HG03565 (cell line): ENCODE measurements around the gene FAM221A.
A peak's percentile ranks its signal among the peaks of the same experiment; 100 is the strongest.
"Not testable (repeated sequence)": the region's sequence is repeated elsewhere in the genome, so short reads cannot be mapped to it uniquely, and the experiment has no call there.

Experiments used
- ATAC-seq: cut with Tn5 transposase; IDR thresholded peaks from one replicate; pipeline ENCODE4 v1.9.1; 2021; ENCODE audit warnings: mild to moderate bottlenecking, moderate library complexity; ENCODE audit not compliant: unreplicated experiment

Gene FAM221A, protein sequence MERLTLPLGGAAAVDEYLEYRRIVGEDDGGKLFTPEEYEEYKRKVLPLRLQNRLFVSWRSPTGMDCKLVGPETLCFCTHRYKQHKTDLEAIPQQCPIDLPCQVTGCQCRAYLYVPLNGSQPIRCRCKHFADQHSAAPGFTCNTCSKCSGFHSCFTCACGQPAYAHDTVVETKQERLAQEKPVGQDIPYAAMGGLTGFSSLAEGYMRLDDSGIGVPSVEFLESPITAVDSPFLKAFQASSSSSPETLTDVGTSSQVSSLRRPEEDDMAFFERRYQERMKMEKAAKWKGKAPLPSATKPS

DNA sequence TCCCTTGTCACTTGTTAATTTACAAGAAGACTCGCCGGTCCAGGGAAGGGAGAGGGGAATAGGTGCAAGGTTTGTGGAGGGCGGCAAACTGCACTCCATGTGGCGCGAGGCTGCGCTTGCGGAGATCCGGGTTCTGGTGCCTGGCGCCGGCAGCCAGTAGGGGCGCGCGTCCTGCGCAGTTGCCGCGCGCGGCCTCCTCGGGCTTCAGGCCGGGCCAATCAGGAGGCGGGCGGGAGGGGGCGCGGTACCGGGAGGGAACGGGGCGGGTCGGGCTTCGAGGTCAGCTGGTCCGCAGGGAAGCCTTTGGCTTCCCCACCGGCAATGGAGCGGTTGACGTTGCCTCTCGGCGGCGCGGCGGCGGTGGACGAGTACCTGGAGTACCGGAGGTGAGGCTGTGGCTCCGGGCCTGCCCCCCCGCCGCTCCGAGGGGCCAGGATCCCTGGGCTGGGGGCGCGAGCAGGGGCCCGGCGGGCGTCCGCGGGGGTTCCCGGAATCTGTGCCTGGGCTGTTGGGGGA, at the start of gene FAM221A:
Gene FAM221A (plus strand): TSS at position 302 of the 516 bp plus-strand sequence. CDS start 20 bp downstream, at position 322.
- ATAC-seq, result peak; percentile 97

DNA sequence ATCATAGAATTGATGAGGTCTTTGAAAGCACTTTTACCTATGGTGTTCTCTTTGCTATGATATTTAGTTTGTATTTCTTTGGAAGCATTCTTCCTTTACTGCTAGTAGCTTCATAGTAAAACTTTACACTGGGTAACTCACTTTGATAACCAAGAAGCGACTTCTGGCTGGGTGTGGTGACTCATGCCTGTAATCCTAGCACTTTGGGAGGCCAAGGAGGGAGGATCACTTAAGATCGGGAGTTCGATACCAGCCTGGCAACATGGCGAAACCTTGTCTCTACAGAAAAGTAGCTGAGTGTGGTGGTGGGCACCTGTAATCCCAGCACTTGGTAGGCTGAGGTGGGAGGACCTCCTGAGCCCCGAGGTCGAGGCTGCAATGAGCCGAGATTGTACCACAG, 46.6 kb upstream of the FAM221A start:
- ATAC-seq, result no peak

DNA sequence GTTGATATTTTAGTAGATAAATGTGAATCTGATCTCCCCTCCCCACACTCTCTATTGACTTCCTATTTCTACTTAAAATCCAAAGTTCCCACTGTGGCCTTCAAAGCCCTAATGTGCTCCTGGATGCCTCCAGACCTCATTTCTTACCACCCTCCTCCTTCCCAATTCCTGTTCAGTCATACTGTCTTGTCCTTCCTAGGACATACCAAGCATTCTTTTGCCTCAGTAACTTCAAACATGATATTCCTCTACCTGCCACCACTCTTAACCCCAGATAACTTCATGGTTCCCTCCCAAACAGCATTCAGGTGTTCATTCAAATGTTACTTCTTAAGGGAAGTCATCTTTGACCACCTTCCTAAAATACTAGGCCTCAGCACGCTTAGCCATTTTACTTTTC, 34.2 kb upstream of the FAM221A start:
- no peak for ATAC-seq

DNA sequence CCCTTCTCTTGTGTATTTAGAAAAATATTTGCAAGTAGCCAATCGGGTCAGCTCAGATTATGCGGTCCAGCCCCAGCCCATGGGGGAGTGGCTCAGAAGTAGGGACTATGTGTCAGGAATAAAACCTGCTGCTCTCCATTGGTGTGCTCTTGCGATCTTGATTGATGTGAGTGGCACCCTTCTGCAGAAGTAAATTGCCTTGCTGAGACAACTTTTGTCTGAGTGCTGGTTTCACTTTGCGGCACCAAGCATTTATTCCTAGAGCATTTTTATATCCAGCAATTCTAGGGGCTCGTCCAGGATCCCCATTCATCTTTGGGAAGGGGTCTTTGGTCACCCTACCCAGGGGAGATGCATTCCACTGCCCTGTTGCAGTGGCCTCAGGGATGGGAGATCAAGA, 26.1 kb upstream of the FAM221A start:
- no peak for ATAC-seq

DNA sequence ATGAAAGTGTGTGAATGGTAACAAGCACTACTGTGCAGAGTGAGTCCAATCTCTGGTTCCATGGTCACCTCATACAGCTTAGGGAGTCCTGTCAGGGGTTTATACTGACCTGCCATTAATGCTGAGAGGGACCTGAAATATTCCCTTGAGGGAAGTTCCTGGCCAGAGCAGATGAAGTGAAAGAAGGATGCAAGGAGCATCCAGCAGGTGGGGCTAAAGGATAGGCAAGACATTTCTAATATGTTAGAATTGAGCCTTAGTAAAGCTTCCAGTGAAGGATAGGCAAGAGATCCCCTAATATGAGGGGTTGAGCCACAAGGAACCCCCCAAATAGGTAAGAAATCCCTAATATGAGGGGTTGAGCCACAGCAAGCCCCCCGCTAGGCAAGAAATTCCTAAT, 25.5 kb upstream of the FAM221A start:
- ATAC-seq, result no peak

DNA sequence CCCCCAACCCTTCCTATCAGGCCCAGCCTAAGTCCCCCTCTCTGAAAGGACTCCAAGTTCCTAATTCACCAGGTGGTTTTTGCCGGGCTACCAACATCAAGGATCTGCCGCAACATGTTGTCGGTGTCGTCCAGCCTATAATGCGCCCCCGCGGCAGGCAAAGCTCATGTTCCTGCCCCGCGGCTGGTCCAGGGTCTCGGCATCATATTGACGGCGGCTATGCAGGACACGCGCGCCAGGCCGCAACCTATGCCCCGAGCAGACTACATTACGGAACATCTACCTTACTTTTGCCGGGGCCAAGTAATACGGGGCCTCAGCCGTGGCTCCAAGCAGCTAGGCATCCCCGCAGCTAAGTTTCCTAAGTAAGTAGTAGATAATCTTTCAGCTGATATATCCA, 24.6 kb upstream of the FAM221A start:
- ATAC-seq, result no peak

DNA sequence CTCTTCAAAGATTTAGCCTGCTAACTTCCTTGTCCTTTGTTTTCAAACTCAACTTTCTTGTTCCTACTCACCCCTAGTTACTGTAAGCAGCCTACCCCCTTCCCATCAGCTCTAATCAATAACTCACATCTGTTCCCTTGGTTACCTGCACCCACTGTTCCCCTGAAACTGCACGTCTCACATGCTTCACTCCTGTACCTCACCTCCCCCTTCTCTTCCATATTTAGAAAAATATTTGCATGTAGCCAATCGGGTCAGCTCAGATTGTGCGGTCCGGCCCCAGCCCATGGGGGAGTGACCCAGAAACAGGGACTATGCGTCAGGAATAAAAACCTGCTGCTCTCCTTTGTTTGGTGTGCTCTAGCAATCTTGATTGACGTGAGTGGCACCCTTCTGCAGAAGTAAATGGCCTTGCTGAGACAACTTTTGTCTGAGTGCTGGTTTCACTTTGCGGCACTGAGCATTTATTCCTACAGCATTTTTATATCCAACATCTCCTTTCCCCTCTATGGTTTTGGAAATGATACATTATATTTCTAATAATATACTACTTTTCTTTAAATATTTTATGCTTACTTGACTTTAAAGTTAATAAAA, 21.1 kb upstream of the FAM221A start:
- no peak for ATAC-seq

DNA sequence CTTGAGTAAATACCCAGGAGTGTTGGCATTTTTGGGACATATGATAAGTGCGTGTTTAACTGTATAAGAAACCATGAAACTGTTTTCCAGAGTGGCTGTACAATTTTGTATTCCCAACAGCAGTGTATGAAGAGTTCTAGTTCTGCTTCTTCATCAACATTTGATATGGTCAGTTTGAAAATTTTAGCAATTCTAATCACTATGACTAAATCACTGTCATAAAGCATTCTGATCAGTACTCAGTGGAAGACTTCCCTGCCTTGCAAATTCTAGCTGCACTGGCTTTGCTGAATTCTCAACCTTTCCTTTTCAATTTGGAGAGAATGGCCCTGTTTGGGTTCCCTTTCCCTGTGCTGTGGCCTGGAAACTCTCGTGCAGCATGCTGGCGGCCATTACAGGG, 18.6 kb upstream of the FAM221A start:
- ATAC-seq, result no peak

DNA sequence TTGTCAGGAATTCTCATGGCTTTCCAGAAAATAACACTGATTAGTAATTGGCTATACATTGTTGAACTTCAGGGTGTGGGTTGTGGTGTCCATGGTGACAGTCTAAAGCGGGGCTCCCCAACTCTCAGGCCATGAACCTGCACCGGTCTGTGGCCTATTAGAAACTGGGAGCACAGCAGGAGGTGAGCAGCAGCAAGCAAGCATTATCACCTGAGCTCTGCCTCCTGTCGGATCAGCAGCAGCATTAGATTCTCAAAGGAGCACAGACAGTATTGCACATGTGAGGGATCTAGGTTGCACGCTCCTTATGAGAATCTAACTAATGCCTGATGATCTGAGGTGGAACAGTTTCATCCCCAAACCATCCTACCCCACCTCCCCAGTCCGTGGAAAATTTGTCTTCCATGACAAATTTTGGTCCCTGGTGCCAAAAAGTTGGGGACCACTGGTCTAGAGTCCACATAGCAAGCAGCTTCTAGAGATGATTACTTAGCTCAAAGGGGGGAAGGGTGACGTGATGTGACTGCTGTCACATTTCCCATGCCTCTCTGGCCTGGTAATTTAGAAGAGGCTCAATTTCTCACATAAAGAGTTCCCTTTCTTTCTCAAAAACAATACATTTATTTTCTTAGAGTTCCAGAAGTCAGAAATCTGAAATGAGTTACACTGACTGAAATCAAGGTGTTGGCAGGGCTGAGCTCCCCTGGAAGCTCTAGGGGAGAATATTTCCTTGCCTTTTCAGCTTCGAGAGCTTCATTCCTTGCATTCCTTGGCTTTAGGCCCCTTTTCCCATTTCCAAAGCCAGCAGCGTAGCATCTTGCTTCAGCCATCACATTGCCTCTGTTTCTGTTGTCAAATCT, 17.6 kb upstream of the FAM221A start:
- no peak for ATAC-seq

DNA sequence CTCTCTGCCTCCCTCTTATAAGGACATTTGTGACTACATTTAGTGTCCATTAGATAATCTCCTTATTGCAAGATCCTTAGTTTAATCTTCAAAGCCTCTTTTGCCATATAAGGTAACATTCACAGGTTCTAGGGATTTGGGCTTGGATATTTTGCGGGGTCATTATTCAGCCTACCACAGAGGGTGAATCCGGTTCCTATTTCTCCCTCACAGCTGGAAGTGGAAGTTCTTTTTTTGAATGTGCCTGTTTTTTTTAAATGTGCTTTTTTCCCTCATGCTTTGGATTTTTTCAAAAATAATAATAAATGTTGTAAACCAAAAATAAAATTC, 17.1 kb upstream of the FAM221A start:
- no peak for ATAC-seq

DNA sequence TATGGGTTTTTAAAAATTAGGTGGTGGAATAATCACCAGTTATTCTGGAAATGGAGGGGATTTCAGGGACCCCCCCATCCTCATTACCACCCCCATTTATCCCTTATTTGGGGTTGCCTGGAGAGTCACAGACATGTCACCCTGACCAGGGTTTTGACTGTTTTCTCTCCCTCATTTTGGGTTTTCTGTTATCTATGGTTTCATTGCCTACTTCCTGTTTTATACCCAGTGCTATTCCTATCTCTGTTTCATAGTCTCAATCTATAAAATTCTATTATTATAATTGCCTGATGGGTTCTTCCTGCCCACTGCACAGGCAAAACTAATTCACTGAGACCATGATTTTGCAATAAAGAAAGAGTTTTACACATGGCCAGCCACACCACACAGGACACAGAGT, 15.9 kb upstream of the FAM221A start:
- ATAC-seq, result no peak

DNA sequence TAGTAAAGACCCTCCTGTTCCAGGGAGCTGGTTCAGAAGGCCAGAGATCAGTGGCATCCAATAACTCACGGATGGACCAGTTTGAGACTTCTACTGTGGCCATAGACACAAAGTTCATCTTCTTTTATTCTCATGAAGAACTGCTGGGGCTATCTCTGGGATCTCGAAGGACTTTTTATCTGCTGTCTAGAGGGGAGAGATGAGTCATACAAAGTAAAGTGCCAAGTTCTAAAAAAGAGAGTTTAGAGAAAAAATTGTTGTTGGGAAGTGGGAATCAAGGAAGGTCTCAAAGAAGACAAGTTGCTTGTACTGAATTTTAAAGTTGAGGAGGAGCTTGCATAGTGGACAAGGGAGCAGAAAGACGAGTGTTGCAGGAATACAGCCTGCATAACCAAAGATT, 8.0 kb upstream of the FAM221A start:
- ATAC-seq, result no peak

DNA sequence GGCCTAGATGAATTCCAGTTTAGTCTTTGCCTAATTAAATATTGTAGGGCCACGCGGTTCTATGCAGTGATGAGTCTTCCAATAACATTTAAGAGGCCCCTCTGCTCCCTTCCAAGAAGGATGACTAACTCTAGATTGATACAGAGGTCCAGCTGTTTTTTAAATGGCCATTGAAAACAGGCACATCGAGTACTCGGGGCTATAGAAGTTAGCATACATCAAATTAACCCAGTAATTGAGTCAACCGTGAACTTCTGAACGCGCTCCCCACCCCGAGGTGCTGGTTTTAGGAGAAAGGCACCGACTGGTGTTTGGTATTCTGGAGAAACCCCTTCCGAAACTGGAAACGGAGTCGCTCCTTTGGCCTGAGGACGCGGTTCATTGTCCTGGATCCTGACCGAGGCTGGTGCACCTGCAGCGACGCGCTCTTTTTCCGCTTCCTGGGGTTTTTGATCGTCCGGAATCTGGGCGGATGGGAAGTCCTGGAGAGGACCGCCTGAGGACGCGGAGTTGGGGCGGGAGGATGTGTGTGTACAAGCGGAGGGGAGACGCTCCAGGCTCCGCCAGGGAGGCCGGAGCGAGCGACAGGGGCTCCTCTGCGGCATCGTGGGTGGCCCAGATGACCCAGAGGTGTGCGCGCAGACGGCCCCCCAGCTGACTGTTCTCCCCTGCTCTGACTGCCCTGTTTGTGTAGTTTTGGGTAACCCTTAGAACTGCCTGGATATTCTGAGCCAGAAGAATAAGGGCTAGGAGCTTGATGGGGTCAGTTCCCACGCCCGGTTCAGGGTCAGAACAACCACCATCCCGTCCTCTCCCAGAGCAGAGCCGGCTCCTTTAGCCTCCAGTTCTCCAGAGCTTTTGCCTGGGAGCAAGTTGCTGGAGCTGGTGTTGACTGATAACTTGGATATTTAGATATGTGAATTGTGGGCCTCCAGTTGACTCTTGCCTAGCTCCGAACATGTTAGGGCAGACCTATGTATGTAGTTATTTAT, 711 bp downstream of the FAM221A start:
- ATAC-seq, result peak; percentile 26

DNA sequence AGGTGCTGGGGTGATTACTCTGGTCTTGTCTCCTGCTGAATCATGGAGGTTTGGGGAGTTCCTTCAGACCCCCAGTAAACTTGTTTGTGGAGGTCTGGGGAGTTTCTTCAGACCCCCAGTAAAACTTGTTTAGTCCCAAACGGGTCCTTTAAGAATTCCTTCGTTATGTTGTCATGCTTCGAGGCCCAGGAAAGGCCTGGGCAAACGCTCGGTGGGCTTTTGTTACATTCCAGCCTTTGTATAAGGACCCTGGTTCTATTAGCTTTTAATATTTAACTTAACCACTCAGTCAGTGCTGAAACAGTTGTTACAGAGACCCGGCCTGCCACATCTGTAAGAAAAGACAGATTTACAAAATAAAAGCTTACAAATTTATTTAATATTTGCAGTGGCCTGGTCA, 4.0 kb downstream of the FAM221A start:
- ATAC-seq, result not testable (repeated sequence)

DNA sequence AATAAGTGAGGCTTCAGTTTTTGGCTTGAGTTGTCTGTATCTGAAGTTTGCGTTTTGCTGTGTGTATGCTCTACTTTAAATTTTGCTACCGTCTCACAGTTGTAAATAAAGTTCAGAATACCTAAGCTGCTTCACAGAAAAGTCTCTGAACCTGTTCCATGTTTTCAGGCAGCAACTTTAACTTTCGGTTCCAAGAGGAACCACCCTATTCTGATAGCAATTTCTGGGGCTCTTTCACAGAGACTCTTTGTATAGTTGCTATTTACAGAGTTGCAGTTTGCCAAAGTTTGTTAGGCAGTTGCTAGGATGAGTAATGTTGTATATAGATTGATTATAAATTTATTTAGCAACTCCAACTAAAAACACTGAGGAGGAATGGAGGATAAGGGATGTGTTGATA, 5.7 kb downstream of the FAM221A start:
- ATAC-seq, result no peak

DNA sequence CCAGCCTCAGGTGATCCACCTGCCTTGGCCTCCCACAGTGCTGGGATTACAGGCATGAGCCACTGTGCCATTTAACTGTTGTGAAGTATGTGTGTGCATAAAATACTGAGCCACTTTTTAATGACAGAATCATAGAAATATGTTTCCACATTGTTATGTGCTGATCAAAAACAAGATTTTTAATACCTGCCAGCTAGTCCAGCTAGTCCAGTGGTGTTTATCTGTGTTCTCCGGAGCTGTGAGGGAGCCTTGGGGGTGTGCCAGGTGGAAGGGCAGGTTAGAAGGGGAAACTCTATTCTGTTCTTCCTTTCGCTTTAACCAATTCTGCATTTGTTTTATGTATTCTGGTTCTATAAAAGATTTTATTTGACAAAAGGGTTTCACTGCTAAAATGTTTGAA, 7.0 kb downstream of the FAM221A start:
- no peak for ATAC-seq

DNA sequence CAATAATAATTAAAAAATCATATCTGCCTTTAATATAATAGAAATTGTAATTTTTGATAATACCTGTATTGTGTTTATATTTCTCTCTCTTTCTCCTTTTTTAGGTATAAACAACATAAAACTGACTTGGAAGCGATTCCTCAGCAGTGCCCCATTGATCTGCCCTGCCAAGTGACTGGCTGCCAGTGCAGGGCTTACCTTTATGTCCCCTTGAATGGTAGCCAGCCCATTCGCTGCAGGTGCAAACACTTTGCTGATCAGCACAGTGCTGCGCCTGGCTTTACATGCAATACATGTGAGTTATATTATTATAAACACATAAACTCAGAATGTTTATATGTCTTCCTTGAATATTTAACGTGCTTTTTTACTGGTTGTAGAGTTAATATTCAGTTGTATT, 9.2 kb downstream of the FAM221A start:
- ATAC-seq, result no peak

DNA sequence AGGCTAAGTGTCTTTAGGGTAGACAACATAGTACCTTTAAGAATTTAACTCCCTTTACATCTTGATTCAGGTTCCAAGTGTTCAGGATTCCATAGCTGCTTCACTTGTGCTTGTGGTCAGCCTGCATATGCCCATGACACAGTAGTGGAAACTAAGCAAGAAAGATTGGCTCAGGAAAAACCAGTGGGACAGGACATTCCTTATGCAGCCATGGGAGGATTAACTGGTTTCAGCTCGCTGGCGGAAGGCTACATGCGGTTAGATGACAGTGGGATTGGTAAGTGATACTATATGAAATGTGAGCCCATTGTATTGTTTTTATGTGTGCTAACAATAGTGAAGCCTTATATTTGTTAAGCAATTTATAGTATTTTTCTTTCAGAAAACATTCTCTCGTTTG, 11.3 kb downstream of the FAM221A start:
- ATAC-seq, result no peak

DNA sequence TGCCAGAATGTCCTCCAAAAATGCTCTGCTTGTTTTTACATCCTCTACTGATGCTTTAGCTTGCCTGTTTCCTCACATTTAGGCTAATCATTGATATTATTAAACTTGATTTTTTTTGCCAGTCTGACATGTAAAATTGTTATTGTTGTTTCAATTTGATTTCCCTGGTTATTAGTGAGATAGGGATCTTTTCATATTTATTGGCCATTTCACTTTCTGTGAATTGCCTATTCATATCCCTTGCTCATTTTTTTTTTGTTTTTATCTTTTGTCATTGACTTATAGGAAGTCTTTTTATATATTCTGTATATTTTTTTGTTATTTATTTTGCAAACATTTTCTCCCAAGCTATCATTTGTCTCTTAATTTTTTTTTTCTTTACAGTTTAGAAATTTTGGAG, 13.2 kb downstream of the FAM221A start:
- ATAC-seq, result no peak

DNA sequence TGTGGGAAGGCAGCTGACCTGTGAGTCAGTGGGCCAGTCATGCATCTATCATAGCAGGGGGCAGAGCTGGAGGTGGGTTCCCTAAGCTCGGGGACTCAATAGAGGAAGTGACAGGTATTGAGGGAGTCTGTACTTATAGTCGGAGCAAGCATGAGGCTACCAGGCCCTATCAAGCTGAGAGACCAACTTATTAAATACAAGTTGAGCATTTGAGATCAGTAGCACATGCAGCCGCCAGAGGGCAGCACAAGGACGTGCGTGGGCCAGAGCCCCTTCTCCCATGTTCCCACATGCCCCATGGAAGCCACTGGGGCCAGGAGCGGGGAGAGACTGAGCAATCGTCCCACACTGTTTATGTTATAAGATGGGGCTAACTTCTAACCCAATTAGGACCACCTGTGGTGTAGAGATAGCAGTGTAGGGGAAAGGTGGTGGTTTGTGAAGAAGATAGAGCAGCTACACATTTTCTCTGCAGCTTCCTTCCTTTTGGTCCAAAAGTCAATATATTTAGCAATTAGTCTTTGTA, 17.0 kb downstream of the FAM221A start:
- no peak for ATAC-seq
